Thyroid gland (tissue), 4 donors: Measurements from ENCODE around the gene HS6ST1. TPM values are rescaled to one million over a fixed set of nuclear protein-coding genes. Genes with fewer than 3 reads are reported as not detected.
A peak's percentile ranks its signal among the peaks of the same experiment; 100 is the strongest.

Experiments
- DNase-seq, 2 donors: peaks; one replicate each; pipeline ENCODE4 v3.0.0-alpha.2; 2019
- H3K27ac ChIP-seq, 3 donors: fragments of 200-600 bp; sonication (generic); 1 replicate in 2 of 3; 2 replicates in 1 of 3; pipeline ENCODE4 v1.5.1; 2016 to 2019; ENCODE audit warnings: mild to moderate bottlenecking in 1 of 3, moderate library complexity in 1 of 3
- H3K27me3 ChIP-seq: fragments of 200-600 bp; sonication (generic); one replicate; pipeline ENCODE4 v1.5.1; 2019
- H3K36me3 ChIP-seq, 2 donors: fragments of 200-600 bp; sonication (generic); one replicate each; pipeline ENCODE4 v1.5.1; 2016 to 2019
- H3K4me1 ChIP-seq, 2 donors: fragments of 200-600 bp; sonication (generic); one replicate each; pipeline ENCODE4 v1.5.1; 2017 to 2019
- H3K4me3 ChIP-seq, 3 donors: fragments of 200-600 bp; sonication (generic); replicated peaks in 1 of 3; 1 replicate in 2 of 3; 2 replicates in 1 of 3; pipeline ENCODE4 v1.5.1; 2016; ENCODE audit warnings: mild to moderate bottlenecking in 1 of 3
- H3K9me3 ChIP-seq: fragments of 200-600 bp; sonication (generic); one replicate; pipeline ENCODE4 v1.5.1; 2017
- POLR2A ChIP-seq, 2 donors: fragments of 450-650 bp; IDR thresholded peaks; one replicate each; pipeline ENCODE4 v1.6.1; 2017; ENCODE audit warnings: antibody characterized with exemption in 2 of 2, mild to moderate bottlenecking in 2 of 2, moderate library complexity in 1 of 2
- WGBS, 2 donors: methylation state at CpG; one replicate each; pipeline ENCODE4 v1.1.5; 2017; 5-methylcytosine and 5-hydroxymethylcytosine counted together
- intact Hi-C: fragments of 100-400 bp; cut with DNase I; formaldehyde crosslinking; loops from one replicate; pipeline ENCODE4 v1.15.1; 2023
- total RNA-seq, 4 donors: library from RNA; depleted of rRNA; stranded (reverse); fragments of >200 nt; gene quantifications; one replicate each; pipeline ENCODE4 v1.2.3, GENCODE V29; 2016
- TF ChIP-seq, protein P1 (sequence below), 6 experiments: fragments of 200-600 bp in 3 of 6; fragments of 450-650 bp in 3 of 6; sonication (generic) in 3 of 6; IDR thresholded peaks; one replicate each; pipeline ENCODE4 v1.5.1; 2016 to 2019; ENCODE audit warnings: antibody characterized with exemption in 6 of 6, mild to moderate bottlenecking in 2 of 6, inconsistent platforms in 1 of 6, moderate library complexity in 1 of 6

HS6ST1 gene
- total RNA-seq, 4 donors from 2014 or later = 27.1 to 35.6 (median 32.5) TPM

DNA sequence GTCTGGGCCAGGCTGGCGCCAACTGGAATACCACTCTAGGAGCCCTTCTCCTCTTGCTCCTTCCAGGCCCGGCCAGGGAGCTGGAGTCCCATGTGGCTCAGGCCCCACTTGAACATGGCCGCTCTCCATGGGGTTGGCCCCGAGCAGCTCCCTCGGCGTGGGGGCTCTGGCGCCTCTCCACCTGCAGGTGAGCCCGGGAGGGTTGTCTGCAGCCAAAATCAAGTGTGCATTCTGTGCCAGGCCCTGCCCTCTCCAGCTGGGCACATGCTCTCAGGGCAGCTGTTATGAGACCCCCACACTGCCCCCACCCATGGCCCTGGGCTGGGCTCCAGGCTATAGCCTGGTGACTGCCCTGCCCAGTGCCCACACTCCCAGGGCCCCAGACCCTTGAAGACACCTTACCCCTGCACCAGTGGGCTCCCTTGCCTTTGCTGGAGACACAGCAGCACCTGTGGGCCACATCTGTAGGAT is 45.8 kb upstream of the HS6ST1 start:
- Histone ChIP-seq H3K4me1 (peaks cover 10 to 25% of the 10 kb centered on the region in 2 donors), H3K27ac (no peak overlapping the region), H3K9me3 (no peaks in the 10 kb centered on the region), H3K27me3 (no peaks in the 10 kb centered on the region), H3K4me3 (no peak overlapping the region), H3K36me3 (no peaks in the 10 kb centered on the region)
- 83 to 88% methylated on average over 1 to 2 of the region's 8 CpGs for WGBS, 2 donors
- TF ChIP-seq POLR2A (IDR thresholded peaks at IDR 0.05) = no peak
- TF ChIP-seq, protein P1, sequence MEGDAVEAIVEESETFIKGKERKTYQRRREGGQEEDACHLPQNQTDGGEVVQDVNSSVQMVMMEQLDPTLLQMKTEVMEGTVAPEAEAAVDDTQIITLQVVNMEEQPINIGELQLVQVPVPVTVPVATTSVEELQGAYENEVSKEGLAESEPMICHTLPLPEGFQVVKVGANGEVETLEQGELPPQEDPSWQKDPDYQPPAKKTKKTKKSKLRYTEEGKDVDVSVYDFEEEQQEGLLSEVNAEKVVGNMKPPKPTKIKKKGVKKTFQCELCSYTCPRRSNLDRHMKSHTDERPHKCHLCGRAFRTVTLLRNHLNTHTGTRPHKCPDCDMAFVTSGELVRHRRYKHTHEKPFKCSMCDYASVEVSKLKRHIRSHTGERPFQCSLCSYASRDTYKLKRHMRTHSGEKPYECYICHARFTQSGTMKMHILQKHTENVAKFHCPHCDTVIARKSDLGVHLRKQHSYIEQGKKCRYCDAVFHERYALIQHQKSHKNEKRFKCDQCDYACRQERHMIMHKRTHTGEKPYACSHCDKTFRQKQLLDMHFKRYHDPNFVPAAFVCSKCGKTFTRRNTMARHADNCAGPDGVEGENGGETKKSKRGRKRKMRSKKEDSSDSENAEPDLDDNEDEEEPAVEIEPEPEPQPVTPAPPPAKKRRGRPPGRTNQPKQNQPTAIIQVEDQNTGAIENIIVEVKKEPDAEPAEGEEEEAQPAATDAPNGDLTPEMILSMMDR (IDR thresholded peaks at IDR 0.05) = no peak
- no peak for DNase-seq
- intact Hi-C loops = no loop called here

DNA sequence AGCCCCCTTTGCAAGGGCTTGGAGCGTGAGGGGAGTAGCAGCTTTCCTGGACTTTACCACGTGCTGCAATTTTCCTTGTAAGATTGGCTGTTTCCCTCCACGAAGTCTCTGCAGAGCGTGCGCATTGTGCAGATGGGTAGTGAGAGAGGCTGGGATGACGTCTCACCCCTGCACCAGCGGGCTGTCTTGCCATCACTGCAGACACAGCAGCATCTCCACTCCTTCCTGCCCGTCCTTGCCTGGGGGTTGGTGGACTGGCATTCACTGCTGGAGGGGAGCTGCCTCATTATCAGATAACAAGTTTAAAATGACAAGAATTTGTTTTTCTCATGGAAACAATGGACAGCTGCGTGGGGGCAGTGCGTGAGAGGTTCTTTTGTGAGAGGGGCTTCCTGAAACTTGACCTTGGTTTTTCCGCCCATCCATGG is 45.3 kb upstream of the HS6ST1 start:
- TF ChIP-seq, protein P1 (IDR thresholded peaks at IDR 0.05) = no peak
- no peak for TF ChIP-seq POLR2A (IDR thresholded peaks at IDR 0.05)
- intact Hi-C loops = no loop called here
- Histone ChIP-seq H3K27ac (no peak overlapping the region), H3K36me3 (no peaks in the 10 kb centered on the region), H3K4me3 (no peak overlapping the region), H3K4me1 (peaks cover 10 to 25% of the 10 kb centered on the region in 2 donors), H3K27me3 (no peaks in the 10 kb centered on the region), H3K9me3 (no peaks in the 10 kb centered on the region)
- WGBS, 2 donors = 87 to 93% methylated on average over 11 of the region's 11 CpGs
- no peak for DNase-seq

DNA sequence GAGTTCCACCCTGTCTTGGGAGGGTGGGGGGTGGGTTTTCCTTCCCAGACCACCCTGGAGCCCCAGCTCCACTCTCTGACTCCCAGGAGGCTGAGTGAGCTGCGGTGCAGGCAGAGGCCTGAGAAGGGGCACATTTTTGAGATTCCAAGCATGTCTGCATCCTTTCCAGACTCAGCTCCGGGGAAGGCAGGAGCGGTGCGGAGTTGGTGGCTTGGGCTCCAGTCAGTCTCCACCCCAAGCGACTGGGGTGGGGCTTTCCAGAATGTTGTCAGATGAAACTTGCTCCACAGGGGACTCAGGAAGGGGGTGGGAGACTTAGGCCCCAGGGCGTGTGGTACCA is 44.2 kb upstream of the HS6ST1 start:
- 12 to 39% methylated on average over 5 of the region's 6 CpGs for WGBS, 2 donors
- Histone ChIP-seq H3K4me3 (no peak overlapping the region), H3K36me3 (no peaks in the 10 kb centered on the region), H3K27ac (no peak overlapping the region), H3K4me1 (peaks cover 10 to 25% of the 10 kb centered on the region in 2 donors), H3K9me3 (no peaks in the 10 kb centered on the region), H3K27me3 (no peaks in the 10 kb centered on the region)
- DNase-seq = peak; percentile 43 to 61
- intact Hi-C loops = no loop called here
- no peak for TF ChIP-seq POLR2A (IDR thresholded peaks at IDR 0.05)
- TF ChIP-seq, protein P1 (IDR thresholded peaks at IDR 0.05) = no peak

DNA sequence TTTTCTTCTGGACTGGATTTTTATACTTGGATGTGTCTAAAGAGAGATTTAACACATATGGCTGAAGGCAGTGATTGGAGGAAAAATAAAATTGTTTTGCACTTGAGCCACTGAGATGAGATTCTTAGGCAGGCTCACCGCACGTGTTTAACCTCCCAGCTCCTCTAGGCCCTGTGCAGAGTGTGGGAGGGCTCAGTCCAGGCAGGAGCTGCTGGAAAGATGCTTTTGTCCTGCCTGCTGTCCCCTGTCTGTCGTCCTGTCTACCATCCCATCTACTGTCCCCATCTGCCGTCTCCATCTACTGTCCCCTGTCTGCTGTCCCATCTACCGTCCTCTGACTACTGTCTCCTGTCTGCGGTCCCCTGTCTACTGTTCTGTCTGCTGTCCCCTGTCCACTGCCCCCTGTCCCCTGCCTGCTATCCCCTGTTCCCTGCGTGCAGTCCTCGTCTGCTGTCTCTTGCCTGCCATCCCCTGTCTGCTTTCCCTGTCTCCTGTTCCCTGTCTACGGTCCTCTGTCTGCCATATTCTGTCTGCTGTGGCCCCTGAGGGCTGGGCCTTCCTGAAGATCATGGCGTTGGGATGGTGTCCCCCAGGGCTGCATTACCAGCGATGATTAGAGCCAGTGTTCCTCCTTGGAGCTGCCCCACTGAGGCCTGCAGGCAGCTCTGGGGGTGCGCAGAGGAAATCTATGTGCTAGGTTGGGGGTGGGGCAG is 43.7 kb upstream of the HS6ST1 start:
- intact Hi-C loops = no loop called here
- Histone ChIP-seq H3K9me3 (no peaks in the 10 kb centered on the region), H3K27me3 (no peaks in the 10 kb centered on the region), H3K4me1 (peaks cover 10 to 25% of the 10 kb centered on the region in 2 donors), H3K36me3 (no peaks in the 10 kb centered on the region), H3K27ac (no peak overlapping the region), H3K4me3 (no peak overlapping the region)
- DNase-seq = no peak
- TF ChIP-seq, protein P1 (IDR thresholded peaks at IDR 0.05) = no peak
- no peak for TF ChIP-seq POLR2A (IDR thresholded peaks at IDR 0.05)
- WGBS, 2 donors = 78 to 85% methylated on average over 12 of the region's 12 CpGs

DNA sequence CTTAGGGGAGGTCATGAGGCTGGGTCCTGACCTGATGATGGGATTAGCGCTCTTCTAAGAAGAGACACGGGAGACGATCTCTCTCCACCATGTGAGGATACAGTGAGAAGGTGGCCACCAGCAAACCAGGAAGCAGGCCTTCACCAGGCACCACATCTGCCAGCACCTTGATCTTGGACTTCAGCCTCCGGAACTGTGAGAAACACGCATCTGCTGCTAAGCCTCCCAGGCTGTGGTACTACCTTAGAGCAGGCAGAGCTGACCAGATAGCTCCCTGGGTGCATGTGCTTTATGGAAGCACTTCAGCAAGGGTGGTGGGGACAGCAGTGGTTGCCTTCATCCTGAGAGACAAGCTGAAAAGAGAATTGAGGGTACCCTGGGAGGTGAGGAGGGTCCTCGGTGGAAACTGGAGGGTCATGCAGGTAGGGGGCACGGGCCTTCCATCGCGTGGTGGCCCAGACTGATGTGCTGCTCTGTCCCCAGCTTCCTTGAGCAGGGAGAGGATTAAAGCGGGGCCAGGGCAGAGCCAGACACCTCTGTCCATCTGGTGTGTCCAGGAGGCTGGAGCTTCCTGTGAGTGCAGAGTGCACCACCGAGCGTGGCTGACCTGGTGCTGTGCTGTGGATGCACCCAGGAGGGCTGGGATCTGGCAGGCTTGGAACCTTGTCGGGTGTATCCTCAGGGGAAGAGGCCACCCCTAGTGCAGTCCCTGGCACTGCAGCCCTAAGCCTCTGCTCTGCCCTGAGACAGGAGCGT is 42.9 kb upstream of the HS6ST1 start:
- DNase-seq = peak in 1 of 2 donors; percentile 41
- TF ChIP-seq POLR2A (IDR thresholded peaks at IDR 0.05) = no peak
- TF ChIP-seq, protein P1 (IDR thresholded peaks at IDR 0.05) = no peak
- Histone ChIP-seq H3K27ac (no peak overlapping the region), H3K4me1 (peaks cover 4 to 17% of the 10 kb centered on the region in 2 donors), H3K36me3 (no peaks in the 10 kb centered on the region), H3K4me3 (no peak overlapping the region), H3K27me3 (no peaks in the 10 kb centered on the region), H3K9me3 (no peaks in the 10 kb centered on the region)
- intact Hi-C loops = no loop called here
- 86 to 89% methylated on average over 11 to 14 of the region's 14 CpGs for WGBS, 2 donors
